Testis (tissue), 3 donors: ENCODE results near the gene GPC3. TPM values are rescaled to one million over a fixed set of nuclear protein-coding genes. Genes with fewer than 3 reads are reported as not detected.

Experiments used
- DNase-seq: peaks from one replicate; pipeline ENCODE4 v3.0.0-alpha.2; 2019
- H3K27ac ChIP-seq, 2 donors: fragments of 200-600 bp; sonication (generic); one replicate each; pipeline ENCODE4 v1.5.1; 2019
- H3K27me3 ChIP-seq: fragments of 200-600 bp; sonication (generic); one replicate; pipeline ENCODE4 v1.5.1; 2019
- H3K36me3 ChIP-seq: fragments of 200-600 bp; sonication (generic); one replicate; pipeline ENCODE4 v1.5.1; 2017; ENCODE audit warnings: low read depth; ENCODE audit errors: missing control alignments
- H3K4me1 ChIP-seq: fragments of 200-600 bp; sonication (generic); one replicate; pipeline ENCODE4 v1.5.1; 2019
- H3K4me3 ChIP-seq, 2 donors: fragments of 200-600 bp; sonication (generic); one replicate each; pipeline ENCODE4 v1.5.1; 2017 to 2019
- H3K9me3 ChIP-seq: fragments of 200-600 bp; sonication (generic); one replicate; pipeline ENCODE4 v1.5.1; 2017
- CTCF ChIP-seq, 3 experiments: fragments of 450-650 bp in 2 of 3; fragments of 200-600 bp in 1 of 3; sonication (generic) in 1 of 3; IDR thresholded peaks; one replicate each; pipeline ENCODE4 v1.5.1; 2016 to 2019; ENCODE audit warnings: antibody characterized with exemption in 3 of 3, mild to moderate bottlenecking in 2 of 3, moderate library complexity in 1 of 3
- POLR2A ChIP-seq: fragments of 450-650 bp; IDR thresholded peaks from one replicate; pipeline ENCODE4 v1.6.1; 2017; ENCODE audit warnings: antibody characterized with exemption, mild to moderate bottlenecking, moderate library complexity
- WGBS, 2 donors: methylation state at CpG; one replicate each; pipeline ENCODE4 v1.1.5; 2018; 5-methylcytosine and 5-hydroxymethylcytosine counted together
- intact Hi-C: fragments of 100-400 bp; cut with DNase I; formaldehyde crosslinking; loops from one replicate; pipeline ENCODE4 v1.15.1; 2023; ENCODE audit warnings: low total_unique reads
- polyA plus RNA-seq: library from polyadenylated mRNA; stranded (reverse); fragments of 350-450 nt; fragmentation: Illumina TruSeq; extraction: RNeasy Lipid Tissue Mini Kit (QIAGEN cat#74804); gene quantifications from one replicate; pipeline ENCODE4 v1.2.3, GENCODE V29; 2014; ENCODE audit warnings: low read depth, low replicate concordance; ENCODE audit not compliant: insufficient read depth
- total RNA-seq, 2 donors: library from RNA; depleted of rRNA; stranded (reverse); fragments of >200 nt; gene quantifications; one replicate each; pipeline ENCODE4 v1.2.3, GENCODE V29; 2016

The GPC3 gene
- total and polyA plus RNA-seq, 3 donors from 2014 or later, result 4.9 to 12.9 (median 5.4) TPM

GRCh38 chrX:133966199-133966598, 19.2 kb downstream of the GPC3 start:
- Histone ChIP-seq H3K9me3 (no peaks in the 10 kb centered on the region), H3K4me3 (no peak overlapping the region), H3K27ac (no peak overlapping the region), H3K4me1 (no peaks in the 10 kb centered on the region), H3K36me3 (no peaks in the 10 kb centered on the region), H3K27me3 (no peaks in the 10 kb centered on the region)
- no peak for DNase-seq
- 93% methylated on average over 3 of the region's 3 CpGs; no CpG with 5 or more reads in 1 of the 2 donors for WGBS, 2 donors
- intact Hi-C loops, result no loop called here
- TF ChIP-seq POLR2A (no peak), CTCF (IDR thresholded peaks at IDR 0.05) (no peak)

GRCh38 chrX:133965321-133965720, 20.1 kb downstream of the GPC3 start:
- TF ChIP-seq POLR2A (no peak), CTCF (IDR thresholded peaks at IDR 0.05) (no peak)
- H3K27ac ChIP-seq, result no peak overlapping the region
- no peaks in the 10 kb centered on the region for H3K9me3 ChIP-seq
- no peaks in the 10 kb centered on the region for H3K36me3 ChIP-seq
- no peaks in the 10 kb centered on the region for H3K4me1 ChIP-seq
- H3K4me3 ChIP-seq, result no peak overlapping the region
- intact Hi-C loops, result no loop called here
- DNase-seq, result no peak
- no peaks in the 10 kb centered on the region for H3K27me3 ChIP-seq
- 94 to 97% methylated on average over 3 of the region's 3 CpGs for WGBS, 2 donors

GRCh38 chrX:133961046-133961445, 24.3 kb downstream of the GPC3 start:
- Histone ChIP-seq H3K36me3 (no peaks in the 10 kb centered on the region), H3K4me3 (no peak overlapping the region), H3K9me3 (no peaks in the 10 kb centered on the region), H3K4me1 (no peaks in the 10 kb centered on the region), H3K27ac (no peak overlapping the region), H3K27me3 (no peaks in the 10 kb centered on the region)
- TF ChIP-seq POLR2A (no peak), CTCF (IDR thresholded peaks at IDR 0.05) (no peak)
- intact Hi-C loops, result no loop called here
- no peak for DNase-seq
- 76 to 92% methylated on average over 6 of the region's 6 CpGs for WGBS, 2 donors

- Histone ChIP-seq H3K4me3 (no peak overlapping the region), H3K9me3 (no peaks in the 10 kb centered on the region), H3K36me3 (no peaks in the 10 kb centered on the region), H3K27ac (no peak overlapping the region), H3K4me1 (no peaks in the 10 kb centered on the region), H3K27me3 (no peaks in the 10 kb centered on the region)
- 86 to 88% methylated on average over 2 of the region's 2 CpGs for WGBS, 2 donors
- no peak for TF ChIP-seq POLR2A
- no peak for TF ChIP-seq CTCF (IDR thresholded peaks at IDR 0.05)
- intact Hi-C loops, result no loop called here
- no peak for DNase-seq
These were observed 25.4 kb downstream of the GPC3 start for GRCh38 chrX:133959972-133960371.

GRCh38 chrX:133958997-133959688, 26.3 kb downstream of the GPC3 start:
- H3K27me3 ChIP-seq, result no peaks in the 10 kb centered on the region
- no peak for DNase-seq

More at GRCh38 chrX:133958997-133959688, 26.3 kb downstream of the GPC3 start:
- Histone ChIP-seq H3K9me3 (no peaks in the 10 kb centered on the region), H3K4me1 (no peaks in the 10 kb centered on the region), H3K27ac (no peak overlapping the region), H3K4me3 (no peak overlapping the region), H3K36me3 (no peaks in the 10 kb centered on the region)
- whole genome bisulfite sequencing, 2 donors, result 65 to 71% methylated on average over 2 of the region's 2 CpGs
- TF ChIP-seq CTCF (IDR thresholded peaks at IDR 0.05), result no peak
- no peak for TF ChIP-seq POLR2A
- intact Hi-C loops, result no loop called here
